ENCODE results near the gene DPM2.
A peak's percentile ranks its signal among the peaks of the same experiment; 100 is the strongest.

DPM2 gene

DNA sequence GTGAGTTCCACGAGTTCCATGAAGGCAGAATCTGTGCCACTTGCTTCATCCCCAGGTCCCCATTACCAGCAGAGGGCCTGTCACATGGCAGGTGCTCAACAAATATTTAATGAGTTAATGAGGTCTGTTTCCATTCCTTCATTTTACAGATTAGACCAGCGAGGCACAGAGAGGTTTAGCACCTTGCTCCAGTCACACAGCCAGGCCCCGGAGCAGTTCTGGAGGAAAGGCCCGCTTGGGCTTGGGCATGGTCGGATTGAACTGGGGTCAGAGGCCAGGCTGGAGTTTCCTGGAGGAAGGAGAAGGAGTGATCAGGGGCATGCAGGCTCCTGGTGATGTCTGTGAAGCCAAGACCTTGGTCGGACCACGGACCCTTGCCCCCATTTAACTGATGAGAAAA is 16.9 kb downstream of the DPM2 start:
- no peak for DNase-seq (ENCODE audit: low read depth in 4 of 4, low spot score in 1 of 4)

DNA sequence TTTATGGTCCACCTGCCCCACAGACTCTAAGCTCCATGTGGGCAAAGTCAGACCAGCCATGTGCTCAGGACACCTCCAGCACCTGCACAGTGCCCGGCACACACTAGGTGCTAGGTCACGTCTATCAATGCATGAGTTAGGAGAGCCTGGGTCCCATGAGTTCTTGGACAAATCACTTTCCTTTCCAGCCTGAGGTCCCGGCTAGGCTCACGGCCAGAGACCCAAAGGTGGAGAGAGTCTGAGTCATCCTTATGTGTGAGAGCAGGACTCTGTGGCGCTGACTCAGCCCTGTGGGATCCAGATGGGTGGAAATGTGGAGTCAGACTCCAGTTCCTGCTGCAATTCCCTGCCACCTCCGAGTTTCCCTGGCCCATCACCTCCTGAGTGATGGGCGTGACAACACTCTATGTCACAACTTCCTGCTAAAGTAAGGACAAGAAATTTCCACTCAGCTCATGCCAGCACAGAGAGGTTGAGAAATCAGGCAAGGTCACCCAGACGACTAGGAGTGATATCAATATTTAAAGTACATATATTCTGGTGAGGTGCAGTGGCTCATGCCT is 18.3 kb downstream of the DPM2 start:
- no peak for DNase-seq (ENCODE audit: low read depth in 4 of 4, low spot score in 1 of 4)

DNA sequence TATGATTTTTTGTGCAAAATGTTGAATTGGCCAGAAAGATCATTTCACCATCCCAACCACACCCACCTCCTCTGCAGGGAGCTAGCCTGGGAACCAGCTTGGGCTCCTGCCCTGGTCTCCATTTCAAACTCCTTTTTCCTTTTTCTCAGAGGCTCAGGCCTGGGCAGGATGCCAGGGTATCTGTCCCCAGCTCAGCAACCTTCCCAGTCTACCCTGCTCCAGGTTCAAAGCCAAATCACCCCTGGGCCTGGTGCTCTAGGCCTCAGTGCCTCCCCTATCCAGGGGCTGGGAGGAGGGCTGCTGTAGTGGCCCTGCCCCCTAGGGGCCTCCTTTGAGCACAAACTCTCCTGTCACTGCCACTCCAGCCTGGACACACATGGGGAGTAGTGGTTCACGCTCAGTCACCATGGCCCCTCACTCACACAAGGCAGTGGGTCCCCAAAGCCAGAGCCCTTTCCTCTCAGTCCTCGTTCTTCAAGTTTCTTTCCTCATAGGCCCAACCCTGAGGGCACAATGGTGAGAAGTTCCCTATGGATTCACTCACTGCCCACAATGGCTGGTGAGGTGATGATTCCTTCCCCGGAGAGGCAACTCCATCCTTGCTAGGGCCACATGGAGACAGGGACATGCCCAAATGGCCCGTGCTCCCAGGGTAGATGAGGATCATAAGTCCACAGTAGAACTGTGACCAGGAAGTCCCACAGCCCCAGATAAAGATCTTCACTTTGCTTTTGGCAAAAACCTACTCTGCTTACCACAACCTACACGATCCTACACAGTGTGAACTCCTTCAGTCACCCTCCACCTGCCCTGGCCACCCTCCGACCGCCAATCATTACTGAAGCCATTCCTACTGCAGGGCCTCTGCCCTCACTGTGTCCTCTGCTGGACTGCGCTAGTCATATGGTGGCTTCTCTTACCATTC is 19.2 kb downstream of the DPM2 start:
- DNase-seq (ENCODE audit: low read depth in 4 of 4, low spot score in 1 of 4): no peak

DNA sequence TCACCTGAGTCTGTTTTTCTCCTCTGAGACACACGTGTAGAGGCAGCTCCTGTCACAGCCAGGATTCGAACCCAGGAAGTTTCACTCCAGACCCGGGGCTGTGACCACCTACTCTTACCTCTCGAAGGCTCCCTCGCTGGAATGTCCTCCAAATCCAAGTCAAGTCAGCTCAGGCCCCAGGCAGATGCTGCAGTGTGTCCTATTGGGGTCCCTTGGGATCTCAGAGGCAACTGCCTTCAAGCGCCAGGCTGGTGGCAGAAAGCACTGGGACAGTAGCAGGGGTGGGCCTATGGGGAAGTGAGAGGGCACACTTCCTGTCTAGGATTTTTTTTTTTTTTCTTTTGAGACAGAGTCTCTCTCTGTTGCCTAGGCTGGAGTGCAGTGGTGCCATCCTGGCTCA is 20.1 kb downstream of the DPM2 start:
- DNase-seq (ENCODE audit: low read depth in 4 of 4, low spot score in 1 of 4): no peak

DNA sequence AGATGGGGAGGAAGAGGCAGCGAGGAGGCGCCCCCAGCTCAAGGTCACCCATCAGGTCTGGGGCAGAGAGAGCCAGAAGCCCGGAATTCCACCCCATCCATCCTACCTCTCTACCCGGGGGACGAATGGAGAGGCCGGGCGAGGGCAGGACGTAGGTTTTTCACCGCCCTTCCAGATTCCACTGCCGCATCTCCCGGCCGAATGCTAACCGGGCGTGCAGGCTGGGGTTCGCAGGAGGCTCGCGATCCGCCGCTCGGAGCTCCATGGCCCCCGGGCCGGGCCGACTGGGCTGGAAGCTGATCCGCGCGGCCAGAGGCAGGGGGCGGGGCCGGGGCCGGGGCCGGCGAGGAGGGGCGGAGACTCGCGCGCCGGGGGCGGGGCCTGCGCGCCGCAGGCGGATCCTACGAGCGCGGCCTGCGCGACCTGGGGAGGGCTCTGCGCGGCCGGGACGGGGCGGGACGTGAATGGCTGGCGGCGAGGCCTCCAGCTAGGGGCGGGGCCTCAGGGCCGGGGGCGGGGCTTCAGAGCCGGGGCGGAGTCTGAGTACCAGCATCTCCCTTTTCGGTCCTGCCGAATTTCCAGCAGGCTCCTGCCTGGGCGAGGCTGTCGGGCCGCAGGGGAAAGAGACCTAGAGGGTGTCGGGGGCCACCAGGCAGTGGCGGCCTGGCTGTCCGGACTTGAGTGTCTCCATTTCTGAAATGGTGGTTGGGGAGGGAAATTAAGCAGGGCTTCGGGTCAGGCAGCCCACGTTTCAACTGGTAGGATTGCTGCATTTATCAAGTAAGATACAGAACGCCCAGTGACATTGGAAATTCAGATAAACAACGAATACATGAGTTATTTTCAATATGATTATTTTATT is 20.7 kb downstream of the DPM2 start, which contains the start of gene ST6GALNAC4:
ST6GALNAC4 (minus strand) TSS at position 322 of the 862 bp plus-strand sequence. CDS start 622 bp downstream, outside the sequence.
- peak; percentile 86 to 98 (median 94) for DNase-seq (ENCODE audit: low read depth in 4 of 4, low spot score in 1 of 4)

DNA sequence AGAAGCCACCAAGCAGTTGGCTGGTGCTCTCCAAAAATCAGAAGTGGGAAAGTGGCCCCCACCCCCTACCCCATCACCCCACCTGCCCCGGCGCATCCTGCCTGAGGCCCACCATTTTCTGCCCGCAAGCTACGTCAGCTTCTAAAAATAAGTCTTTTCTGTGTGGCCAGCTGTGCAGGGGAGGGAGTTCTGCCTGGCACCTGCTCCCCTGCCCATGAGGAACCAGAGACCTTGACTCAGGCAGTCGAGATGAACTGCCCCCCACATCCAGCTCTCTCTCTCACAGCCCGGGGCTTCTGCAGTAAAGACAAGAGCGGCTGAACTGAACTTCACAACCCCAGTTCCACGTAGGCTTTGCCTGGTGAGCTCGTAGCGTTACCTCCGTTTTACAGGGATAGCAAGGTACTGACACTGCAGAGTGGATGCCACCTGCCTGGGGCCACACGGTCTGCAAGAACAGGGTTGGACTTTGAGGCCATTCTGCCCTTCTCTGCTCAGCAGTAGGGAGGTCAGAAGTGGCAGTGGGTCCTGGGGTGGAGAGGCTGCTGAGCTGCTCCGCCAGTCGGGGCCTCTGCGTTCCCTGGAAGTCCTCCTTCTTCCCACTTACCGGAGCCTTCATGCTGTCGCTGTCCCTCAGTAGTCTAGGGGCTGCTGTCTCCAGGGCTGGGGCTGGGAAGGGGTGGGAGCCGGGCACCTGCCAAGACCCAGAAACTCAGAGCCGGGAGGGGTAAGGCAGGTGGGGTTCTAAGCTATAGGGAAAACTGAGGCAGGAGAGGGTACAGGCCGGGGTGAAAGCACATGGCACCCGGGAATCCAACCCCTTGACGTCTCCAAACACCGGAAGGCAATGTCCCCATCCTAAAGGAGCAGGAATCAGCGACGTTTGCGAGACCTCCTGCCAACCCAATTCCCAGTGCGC is 21.6 kb downstream of the DPM2 start:
- no peak for DNase-seq (ENCODE audit: low read depth in 4 of 4, low spot score in 1 of 4)

DNA sequence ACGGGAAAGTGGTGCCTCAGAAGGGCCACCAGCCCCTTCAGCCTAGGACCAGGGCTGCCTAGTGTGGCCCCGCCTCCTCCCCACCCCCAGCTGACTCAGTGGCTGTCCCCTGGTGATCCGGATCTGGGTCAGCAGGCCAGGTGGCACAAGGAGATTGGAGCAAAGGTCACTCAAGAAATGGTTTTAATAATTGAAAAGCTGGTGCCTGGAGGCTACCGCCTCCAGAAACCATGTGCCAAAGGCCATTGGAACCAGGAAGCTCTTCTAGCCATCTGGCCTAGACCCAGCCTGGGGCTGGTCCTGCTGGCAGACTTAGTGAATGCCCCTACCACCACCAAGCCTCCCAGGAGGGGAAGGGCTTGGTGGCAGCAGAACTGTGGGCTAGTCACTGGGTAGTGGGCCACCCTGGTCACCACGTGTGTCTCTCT is 22.3 kb downstream of the DPM2 start:
- DNase-seq (ENCODE audit: low read depth in 4 of 4, low spot score in 1 of 4): no peak

DNA sequence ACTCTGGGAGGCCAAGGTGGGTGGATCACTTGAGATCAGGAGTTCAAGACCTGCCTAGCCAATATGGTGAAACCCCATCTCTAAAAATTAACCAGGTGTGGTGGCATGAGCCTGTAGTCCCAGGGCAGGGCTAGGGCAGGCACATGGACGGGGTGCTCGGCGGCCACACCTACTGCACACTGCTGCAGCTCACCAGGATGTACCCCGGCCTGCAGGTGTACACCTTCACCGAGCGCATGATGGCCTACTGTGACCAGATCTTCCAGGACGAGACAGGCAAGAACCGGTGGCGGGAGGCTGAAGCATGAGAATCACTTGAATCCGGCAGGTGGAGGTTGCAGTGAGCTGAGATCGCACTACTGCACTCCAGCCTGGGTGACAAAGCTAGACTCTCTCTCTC is 24.0 kb downstream of the DPM2 start:
- DNase-seq (ENCODE audit: low read depth in 4 of 4, low spot score in 1 of 4): no peak

DNA sequence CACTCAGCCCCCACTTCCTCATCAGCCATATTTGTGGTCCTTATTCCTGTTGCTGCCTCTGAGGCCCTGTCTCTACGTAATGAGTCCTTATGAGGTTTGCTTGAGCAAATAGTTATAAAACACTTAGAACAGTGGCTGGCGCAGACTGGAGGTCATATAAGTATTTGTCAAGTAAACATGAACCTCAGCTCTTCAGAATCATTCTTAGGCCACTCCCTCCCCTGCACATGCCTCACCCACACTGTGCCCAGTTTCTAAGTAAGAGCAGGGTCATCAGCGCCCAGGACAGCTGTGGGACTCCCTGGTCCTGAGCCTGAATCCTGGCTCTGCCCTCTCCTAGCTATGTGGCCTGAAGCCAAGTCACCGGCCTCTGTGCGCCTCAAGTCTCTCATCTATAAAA is 24.8 kb downstream of the DPM2 start:
- no peak for DNase-seq (ENCODE audit: low read depth in 4 of 4, low spot score in 1 of 4)

DNA sequence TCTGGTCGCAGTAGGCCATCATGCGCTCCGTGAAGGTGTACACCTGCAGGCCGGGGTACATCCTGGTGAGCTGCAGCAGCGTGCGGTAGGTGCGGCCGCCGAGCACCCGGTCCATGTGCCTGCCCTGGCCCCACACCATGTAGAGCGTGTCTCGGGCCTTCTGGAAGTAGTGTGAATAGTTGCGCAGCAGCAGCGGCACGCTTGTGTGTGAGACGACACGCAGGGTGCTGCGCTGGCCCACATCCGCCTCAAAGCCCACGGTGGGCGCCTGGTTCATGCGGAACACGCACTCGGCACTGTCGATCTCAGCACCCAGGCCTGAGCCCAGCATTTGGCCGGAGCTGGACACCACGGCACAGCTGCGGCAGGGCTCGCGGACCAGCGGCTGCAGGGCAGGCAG is 25.4 kb downstream of the DPM2 start:
- DNase-seq (ENCODE audit: low read depth in 4 of 4, low spot score in 1 of 4): no peak

DNA sequence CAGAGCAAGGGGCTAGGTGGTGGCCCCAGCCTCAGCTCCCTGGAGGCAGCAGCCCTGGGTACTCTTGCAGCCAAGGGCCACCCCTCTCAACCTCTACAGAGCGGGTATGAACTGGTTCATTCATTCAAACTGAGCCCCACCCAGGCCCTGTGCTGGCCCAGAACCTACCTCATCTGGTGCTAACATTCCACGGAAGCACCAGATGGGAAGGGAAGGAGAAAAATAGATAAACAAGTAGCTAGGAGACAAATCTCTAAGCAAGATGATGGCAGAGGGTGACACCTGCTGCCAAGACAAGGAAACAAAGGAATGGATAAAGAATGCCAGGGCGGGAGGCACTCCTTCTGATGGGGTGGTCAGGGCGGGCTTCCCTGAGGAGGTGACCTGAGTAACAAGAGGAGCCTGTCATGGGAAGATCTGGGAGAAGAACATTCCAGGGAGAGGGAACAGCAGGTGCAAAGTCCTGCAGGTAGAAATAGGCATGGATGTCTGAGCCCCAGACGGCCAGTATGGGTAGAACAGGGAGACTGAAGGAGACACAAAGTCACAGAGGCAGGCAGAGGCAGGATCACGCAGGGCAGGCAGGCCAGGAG is 26.9 kb downstream of the DPM2 start:
- DNase-seq (ENCODE audit: low read depth in 4 of 4, low spot score in 1 of 4): no peak

DNA sequence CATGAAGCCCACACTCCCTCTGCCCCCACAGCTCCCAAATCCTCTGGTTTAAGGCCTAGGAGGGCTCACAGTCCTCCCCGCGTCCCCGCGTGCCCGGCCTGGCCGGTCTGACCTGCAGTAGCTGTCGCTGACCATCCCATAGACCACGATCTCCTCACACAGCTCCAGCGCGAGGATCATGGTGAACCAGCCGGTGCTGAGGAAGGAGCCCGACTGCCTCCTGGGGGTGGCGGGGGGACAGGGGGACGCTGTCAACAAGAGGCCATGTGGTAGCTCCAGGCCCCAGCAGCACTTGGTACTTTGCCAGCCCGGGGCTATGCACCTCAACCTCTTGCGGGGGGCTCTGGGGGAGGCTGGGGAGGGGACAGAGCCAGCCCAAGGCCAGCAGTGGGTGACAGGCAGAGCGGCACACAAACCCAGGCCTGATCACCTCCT is 27.8 kb downstream of the DPM2 start:
- no peak for DNase-seq (ENCODE audit: low read depth in 4 of 4, low spot score in 1 of 4)

DNA sequence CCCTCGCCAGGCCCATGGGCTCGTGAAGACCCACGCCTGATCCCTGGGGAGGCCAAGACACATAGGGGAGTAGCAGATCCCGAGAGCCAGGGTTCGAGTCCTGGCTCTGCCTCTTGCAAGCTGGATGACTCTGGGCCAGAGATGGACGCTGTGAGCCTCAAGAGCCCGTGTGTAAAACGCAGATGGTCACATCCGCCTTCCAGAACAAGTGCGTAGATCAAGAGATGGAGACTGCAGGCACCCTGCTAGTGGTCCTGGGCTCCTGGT is 29.1 kb downstream of the DPM2 start:
- no peak for DNase-seq (ENCODE audit: low read depth in 4 of 4, low spot score in 1 of 4)

DNA sequence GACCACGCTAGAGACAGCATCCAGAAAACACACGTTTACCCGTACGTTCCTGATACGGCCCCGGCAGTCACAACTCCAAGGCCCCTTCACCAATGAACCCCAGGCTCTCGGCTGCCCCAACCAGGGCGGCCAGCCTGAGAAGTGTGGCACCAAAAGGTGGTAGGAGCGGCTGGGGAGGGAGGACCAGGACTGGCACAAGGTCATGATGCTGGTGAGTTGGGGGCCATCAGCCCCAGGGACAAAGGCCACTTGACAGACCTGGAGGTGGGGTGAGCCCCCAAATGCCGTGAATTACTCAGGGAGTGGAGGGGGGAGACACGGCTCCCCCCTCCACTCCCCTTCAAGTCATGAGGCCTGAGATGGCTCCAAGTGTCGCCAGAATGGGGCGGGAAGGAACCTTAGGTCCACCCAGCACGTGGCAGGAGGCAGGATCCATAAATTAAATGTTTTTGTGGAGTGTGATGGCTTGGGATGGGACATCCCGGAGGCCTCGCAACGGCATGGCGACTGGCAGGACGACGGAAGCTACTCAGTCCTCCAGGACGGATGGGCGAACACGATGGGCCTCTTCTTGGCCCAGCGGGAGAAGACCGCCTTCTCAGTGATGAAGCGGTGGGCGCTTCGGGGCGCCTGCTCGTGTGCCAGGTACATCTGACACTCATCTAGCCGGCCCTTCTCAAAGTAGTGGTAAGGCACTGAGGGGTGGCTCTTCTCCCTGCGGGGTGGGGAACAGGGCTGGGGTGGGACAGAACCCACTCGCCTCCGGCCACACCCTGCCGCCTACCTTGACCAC is 29.6 kb downstream of the DPM2 start:
- no peak for DNase-seq (ENCODE audit: low read depth in 4 of 4, low spot score in 1 of 4)

DNA sequence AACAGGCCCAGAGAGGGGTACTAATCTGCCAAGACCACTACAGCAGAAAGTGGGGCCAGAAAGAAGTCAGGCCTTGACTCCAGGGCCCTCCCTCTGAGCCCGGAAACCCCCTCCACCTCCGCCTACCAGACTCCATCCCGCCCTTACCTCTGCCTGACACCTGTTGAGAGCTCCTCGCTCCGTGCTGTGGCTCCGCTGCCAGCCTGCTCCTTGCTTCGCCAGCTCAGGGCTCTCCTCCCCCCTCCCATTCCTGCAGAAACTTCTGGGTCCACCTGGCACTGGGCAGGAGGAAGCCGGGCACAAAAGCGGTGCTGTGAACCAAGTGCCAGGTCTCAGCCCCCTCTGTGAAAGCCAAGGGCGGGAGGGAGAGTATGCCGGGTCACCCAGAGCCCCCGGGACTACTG is 31.9 kb downstream of the DPM2 start:
- DNase-seq (ENCODE audit: low read depth in 4 of 4, low spot score in 1 of 4): no peak

DNA sequence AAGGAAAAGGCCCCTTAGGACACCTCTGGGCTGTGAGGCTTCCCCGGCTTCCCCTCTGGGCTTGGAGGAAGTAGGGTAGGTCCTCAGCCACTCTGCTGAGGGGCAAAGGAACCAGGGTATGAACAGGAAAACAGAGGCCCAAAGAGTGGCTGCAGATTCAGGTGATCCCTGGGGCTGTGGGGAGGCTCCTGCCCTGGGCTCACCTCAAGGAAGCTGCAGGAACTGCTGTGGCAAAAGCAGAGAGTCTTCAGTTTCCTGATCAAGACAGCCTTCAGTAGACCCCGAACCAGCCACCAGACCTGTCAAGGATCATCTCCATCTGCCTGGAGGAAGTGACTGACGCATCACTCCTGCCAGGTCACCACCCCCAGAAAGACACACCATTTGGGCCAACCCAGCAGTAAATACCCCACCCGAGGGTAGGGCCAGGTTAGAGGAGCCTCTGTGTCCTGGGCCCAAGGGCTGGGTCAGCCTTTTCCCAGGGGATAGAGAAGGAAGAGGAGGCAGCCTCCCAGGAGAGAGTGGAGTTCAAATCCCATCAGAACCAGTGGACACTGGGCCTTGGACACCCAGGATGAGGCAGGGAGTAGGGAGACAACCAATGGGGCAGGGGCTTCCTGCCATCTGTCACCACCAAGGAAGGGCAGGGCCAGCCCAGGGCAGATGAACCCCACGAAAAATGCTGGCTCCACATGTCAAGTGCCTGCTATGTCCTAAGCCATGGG is 32.5 kb downstream of the DPM2 start:
- no peak for DNase-seq (ENCODE audit: low read depth in 4 of 4, low spot score in 1 of 4)

DNA sequence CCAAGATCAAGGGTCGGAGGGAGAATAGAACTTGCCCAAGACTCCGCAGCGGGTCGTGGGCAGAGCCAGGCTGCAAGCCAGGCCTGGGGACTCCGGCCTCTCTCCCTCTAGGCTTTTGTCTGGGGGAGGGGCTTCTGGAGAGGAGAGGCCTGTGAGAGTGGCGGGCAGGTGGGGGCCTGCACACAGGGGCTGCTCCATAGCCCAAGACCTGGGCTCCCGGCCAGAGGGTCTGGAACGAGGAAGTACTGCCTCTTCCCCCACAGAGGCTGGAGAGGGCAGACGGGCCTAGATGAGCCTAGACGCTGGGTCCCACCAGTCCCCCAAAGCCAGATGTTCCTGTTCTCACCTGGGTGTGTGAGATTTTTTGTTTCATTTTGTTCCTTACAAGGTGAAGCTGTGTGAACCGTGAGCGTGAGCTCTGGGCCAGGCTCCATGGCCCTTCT is 33.1 kb downstream of the DPM2 start:
- DNase-seq (ENCODE audit: low read depth in 4 of 4, low spot score in 1 of 4): no peak

DNA sequence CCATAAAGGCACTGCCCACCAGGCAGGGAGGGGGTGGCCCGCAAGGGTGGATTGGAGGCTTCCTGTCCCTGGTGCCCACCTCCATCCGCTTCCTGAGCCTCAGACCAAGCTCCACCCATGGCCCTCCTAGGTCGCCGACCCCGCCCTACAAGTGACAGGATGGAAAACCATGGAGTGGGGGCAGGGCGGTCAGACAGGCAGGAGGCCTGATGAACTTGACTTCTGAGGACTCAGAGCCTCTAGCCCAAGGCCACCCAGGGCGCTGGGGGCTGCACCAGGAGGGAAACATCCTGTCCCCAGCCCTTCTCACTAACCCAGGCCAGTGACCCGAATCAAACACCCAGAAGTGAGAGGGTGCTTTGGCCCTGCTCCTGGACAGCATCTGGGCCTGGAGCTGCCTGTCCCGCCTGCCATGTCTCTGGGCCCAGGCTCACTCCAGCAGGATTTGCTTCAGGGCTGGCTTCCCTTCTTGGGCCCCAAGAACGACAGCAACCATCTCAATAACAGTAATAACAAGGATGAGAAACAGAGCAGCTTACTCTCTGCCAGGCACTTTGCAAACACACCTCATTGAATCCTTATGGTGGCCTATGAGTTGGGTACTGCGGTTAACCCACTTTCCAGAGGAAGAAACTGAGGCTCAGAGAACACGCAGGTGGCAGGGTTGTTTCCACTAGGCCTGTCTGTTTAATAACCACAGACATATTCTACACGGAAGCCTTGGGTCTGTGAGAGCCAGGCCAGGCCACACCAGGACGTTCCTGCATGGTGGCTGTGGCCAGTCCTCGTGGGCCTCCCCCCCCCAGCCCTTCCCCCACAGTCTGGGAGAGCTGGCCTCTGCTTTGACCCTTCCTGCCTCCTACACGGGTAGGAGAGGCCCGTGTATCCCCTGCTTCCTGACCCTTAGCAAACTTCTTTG is 33.8 kb downstream of the DPM2 start:
- DNase-seq (ENCODE audit: low read depth in 4 of 4, low spot score in 1 of 4): peak in 3 of 4 experiments; percentile 41 to 87 (median 60)
